HL-60 (cell line): ENCODE measurements around the gene KIFC3.

Experiments used
- GABPA ChIP-seq: IDR thresholded peaks from 2 replicates; pipeline ENCODE4 v1.6.1; 2012; ENCODE audit warnings: low read depth
- POLR2AphosphoS5 ChIP-seq: IDR thresholded peaks from 2 replicates; pipeline ENCODE4 v1.6.1; 2012; ENCODE audit warnings: low read depth
- SPI1 ChIP-seq: IDR thresholded peaks from 2 replicates; pipeline ENCODE4 v1.6.1; 2012; ENCODE audit warnings: low read depth, mild to moderate bottlenecking, borderline replicate concordance
- TF ChIP-seq, protein P1 (sequence below): IDR thresholded peaks from one replicate; pipeline ENCODE4 v1.5.1; 2011; ENCODE audit warnings: low read length, control low read depth, inconsistent platforms; ENCODE audit not compliant: insufficient read depth
- TF ChIP-seq, protein P2 (sequence below): IDR thresholded peaks from 2 replicates; pipeline ENCODE4 v1.6.1; 2012; ENCODE audit warnings: low read depth; ENCODE audit not compliant: insufficient replicate concordance

- TF ChIP-seq GABPA: no peak
- TF ChIP-seq, protein P1, sequence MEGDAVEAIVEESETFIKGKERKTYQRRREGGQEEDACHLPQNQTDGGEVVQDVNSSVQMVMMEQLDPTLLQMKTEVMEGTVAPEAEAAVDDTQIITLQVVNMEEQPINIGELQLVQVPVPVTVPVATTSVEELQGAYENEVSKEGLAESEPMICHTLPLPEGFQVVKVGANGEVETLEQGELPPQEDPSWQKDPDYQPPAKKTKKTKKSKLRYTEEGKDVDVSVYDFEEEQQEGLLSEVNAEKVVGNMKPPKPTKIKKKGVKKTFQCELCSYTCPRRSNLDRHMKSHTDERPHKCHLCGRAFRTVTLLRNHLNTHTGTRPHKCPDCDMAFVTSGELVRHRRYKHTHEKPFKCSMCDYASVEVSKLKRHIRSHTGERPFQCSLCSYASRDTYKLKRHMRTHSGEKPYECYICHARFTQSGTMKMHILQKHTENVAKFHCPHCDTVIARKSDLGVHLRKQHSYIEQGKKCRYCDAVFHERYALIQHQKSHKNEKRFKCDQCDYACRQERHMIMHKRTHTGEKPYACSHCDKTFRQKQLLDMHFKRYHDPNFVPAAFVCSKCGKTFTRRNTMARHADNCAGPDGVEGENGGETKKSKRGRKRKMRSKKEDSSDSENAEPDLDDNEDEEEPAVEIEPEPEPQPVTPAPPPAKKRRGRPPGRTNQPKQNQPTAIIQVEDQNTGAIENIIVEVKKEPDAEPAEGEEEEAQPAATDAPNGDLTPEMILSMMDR: no peak
- TF ChIP-seq, protein P2, sequence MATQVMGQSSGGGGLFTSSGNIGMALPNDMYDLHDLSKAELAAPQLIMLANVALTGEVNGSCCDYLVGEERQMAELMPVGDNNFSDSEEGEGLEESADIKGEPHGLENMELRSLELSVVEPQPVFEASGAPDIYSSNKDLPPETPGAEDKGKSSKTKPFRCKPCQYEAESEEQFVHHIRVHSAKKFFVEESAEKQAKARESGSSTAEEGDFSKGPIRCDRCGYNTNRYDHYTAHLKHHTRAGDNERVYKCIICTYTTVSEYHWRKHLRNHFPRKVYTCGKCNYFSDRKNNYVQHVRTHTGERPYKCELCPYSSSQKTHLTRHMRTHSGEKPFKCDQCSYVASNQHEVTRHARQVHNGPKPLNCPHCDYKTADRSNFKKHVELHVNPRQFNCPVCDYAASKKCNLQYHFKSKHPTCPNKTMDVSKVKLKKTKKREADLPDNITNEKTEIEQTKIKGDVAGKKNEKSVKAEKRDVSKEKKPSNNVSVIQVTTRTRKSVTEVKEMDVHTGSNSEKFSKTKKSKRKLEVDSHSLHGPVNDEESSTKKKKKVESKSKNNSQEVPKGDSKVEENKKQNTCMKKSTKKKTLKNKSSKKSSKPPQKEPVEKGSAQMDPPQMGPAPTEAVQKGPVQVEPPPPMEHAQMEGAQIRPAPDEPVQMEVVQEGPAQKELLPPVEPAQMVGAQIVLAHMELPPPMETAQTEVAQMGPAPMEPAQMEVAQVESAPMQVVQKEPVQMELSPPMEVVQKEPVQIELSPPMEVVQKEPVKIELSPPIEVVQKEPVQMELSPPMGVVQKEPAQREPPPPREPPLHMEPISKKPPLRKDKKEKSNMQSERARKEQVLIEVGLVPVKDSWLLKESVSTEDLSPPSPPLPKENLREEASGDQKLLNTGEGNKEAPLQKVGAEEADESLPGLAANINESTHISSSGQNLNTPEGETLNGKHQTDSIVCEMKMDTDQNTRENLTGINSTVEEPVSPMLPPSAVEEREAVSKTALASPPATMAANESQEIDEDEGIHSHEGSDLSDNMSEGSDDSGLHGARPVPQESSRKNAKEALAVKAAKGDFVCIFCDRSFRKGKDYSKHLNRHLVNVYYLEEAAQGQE: no peak
- no peak for TF ChIP-seq POLR2AphosphoS5
- no peak for TF ChIP-seq SPI1
Measured at GRCh38 chr16:57756424-57757325, 45.6 kb downstream of the KIFC3 start.
